ENCODE results near the gene GRIN3B.
"Not testable (repeated sequence)": the region's sequence is repeated elsewhere in the genome, so short reads cannot be mapped to it uniquely, and the experiment has no call there.

The GRIN3B gene

GRCh38 chr19:1019616-1019961, 19.4 kb downstream of the GRIN3B start:
- no peak for DNase-seq (ENCODE audit: low read depth)

GRCh38 chr19:1019980-1020867, 20.0 kb downstream of the GRIN3B start:
- no peak for DNase-seq (ENCODE audit: low read depth)

GRCh38 chr19:1020868-1021425, 20.7 kb downstream of the GRIN3B start, which contains the start of gene TMEM259:
TSS of gene TMEM259 (minus strand) at chr19:1021123. CDS start at chr19:1020996, 127 bp downstream.
- peak; percentile 95 for DNase-seq (ENCODE audit: low read depth)

GRCh38 chr19:1023883-1024188, 23.6 kb downstream of the GRIN3B start:
- not testable (repeated sequence) for DNase-seq (ENCODE audit: low read depth)

GRCh38 chr19:1025080-1025479, 24.9 kb downstream of the GRIN3B start:
- not testable (repeated sequence) for DNase-seq (ENCODE audit: low read depth)

GRCh38 chr19:1025960-1026782, 26.0 kb downstream of the GRIN3B start, which contains the start of gene CNN2:
TSS of gene CNN2 (plus strand) at chr19:1026608. CDS start at chr19:1026662, 54 bp downstream.
- peak; percentile 49 for DNase-seq (ENCODE audit: low read depth)

GRCh38 chr19:1026783-1027649, 26.8 kb downstream of the GRIN3B start:
- no peak for DNase-seq (ENCODE audit: low read depth)

GRCh38 chr19:1027650-1028061, 27.4 kb downstream of the GRIN3B start:
- no peak for DNase-seq (ENCODE audit: low read depth)

GRCh38 chr19:1028062-1028926, 28.1 kb downstream of the GRIN3B start:
- peak; percentile 45 for DNase-seq (ENCODE audit: low read depth)

- no peak for DNase-seq (ENCODE audit: low read depth)
These were observed 32.1 kb downstream of the GRIN3B start for GRCh38 chr19:1032264-1032867.

- no peak for DNase-seq (ENCODE audit: low read depth)
These were observed 35.9 kb downstream of the GRIN3B start for GRCh38 chr19:1035998-1036621.

- no peak for DNase-seq (ENCODE audit: low read depth)
These were observed 37.4 kb downstream of the GRIN3B start for GRCh38 chr19:1037621-1038064.

- DNase-seq (ENCODE audit: low read depth) = no peak
These were observed 38.9 kb downstream of the GRIN3B start for GRCh38 chr19:1038978-1039645.

- DNase-seq (ENCODE audit: low read depth) = peak; percentile 98
These were observed 39.6 kb downstream of the GRIN3B start, which contains the start of gene ABCA7 for GRCh38 chr19:1039646-1040475. TSS of gene ABCA7 (plus strand) at chr19:1040107. CDS start at chr19:1041362, 1,255 bp downstream.

- peak; percentile 84 for DNase-seq (ENCODE audit: low read depth)
These were observed 40.5 kb downstream of the GRIN3B start for GRCh38 chr19:1040476-1041271.

- DNase-seq (ENCODE audit: low read depth) = no peak
These were observed 41.1 kb downstream of the GRIN3B start for GRCh38 chr19:1041272-1041834.
